Sciatic nerve (tissue), 2 donors: ENCODE data around the gene PAQR5. TPM values are rescaled to one million over a fixed set of nuclear protein-coding genes. Genes with fewer than 3 reads are reported as not detected.
"Not testable (repeated sequence)": the region's sequence is repeated elsewhere in the genome, so short reads cannot be mapped to it uniquely, and the experiment has no call there.

ENCODE experiments used
- ATAC-seq: fragments of 200-7000 bp; cut with Tn5 transposase; one replicate; pipeline ENCODE4 v1.9.1; 2020; ENCODE audit warnings: mild to moderate bottlenecking, moderate library complexity
- DNase-seq: peaks from one replicate; pipeline ENCODE4 v3.0.0-alpha.2; 2020; ENCODE audit warnings: low spot score
- intact Hi-C: fragments of 100-400 bp; cut with DNase I; formaldehyde crosslinking; loops from one replicate; pipeline ENCODE4 v1.14.2; 2022
- total RNA-seq: library from RNA; stranded (reverse); fragmentation: NEBNext Ultra II Directional; extraction: Animal tissue kit (Norgen Biotek cat#: 25700); gene quantifications from one replicate; pipeline ENCODE4 v1.2.1, GENCODE V29; 2021
- donor health status: DM: no; HTN: no; CAD: no.
- donor health status: DM: no; HTN: no; CAD: no.

PAQR5 gene
- total RNA-seq, 1 donor from 2014 or later, result 6.5 TPM

DNA sequence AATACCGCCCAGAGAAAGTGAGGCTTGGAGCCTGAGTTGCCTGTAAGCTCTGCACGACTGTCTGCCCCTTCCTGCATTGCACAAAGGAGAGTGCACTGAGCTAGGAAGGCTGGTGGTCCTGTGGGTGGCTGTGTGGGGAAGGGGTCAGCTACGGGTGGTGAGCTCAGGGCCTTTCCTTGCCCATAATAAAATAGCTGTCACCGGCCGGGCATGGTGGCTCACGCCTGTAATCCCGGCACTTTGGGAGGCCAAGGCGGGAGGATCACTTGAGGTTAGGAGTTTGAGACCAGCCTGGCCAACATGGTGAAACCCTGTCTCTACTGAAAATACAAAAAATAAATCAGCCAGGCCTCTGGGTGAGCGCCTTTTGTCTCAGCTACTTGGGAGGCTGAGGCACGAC is 7.1 kb upstream of the PAQR5 start:
- intact Hi-C loops, ATAC-seq: not testable (repeated sequence)
- peak; percentile 49 for DNase-seq

DNA sequence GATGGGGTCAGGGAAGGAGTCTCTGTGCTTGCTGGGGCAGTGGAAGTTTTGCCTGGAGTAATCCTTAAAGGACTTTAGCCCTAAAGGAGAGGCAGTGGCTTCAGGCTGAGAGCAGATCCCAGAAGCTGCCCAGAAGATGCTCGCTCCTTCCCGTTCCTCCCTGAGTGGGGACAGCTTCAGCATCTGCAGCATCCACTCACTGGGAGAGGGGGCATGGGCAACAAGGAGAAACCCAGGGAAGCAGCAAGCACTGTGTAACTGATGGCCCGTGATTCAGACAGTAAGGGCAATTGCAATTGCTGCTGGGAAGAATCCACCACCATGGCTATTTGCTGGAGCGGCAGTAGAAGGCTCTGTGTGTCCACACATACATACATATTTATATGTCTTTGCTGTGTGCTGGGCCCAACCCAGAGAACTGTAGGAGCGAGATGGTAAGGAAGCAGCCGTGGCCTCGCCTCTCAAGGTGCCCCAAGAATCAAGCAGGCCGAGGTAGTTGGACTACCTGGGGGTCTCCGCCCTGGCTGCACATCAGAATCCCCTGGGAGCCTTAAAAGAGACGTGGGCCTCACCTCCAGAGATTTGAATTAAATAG is 5.8 kb upstream of the PAQR5 start:
- DNase-seq (peak; percentile 26), ATAC-seq (no peak)
- intact Hi-C loops, result no loop called here

DNA sequence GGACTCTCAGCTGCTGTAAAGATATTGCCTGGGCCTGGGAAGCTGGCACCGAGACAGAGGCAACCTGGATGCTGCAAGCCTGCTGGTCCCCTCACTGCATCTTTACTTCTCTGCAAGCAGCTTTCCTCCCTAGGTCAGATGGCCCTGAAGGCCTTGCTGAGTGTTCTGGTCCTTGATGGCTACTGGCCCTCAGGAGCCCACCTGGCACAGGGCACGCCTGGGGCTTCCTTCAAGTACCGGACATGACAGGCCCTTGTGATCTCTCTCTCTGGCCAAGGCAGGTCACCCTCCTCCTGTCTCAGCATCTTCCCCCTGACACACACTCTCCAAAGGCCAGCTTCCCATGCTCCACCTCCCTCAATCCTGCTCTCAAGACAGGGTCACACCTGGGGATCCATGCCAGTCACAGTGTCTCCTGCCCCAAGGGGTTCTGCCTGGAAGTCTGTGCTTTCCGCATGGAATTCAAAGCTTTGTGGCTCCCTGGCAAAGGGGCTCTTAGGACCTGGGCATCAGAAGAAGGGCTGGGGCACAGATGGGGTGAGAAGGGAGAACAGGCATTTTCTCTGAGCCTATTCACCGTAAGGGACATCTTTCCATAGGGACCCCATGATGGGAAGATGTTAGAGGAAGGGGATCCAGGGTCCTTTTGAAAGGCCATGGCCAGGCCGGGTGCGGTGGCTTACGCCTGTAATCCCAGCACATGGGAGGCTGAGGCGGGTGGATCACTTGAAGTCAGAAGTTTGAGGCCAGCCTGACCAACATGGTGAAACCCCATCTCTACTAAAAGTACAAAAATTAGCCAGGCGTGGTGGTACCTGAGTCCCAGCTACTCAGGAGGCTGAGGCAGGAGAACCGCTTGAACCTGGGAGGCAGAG is 4.7 kb upstream of the PAQR5 start:
- intact Hi-C loops, result no loop called here
- DNase-seq (peak; percentile 38), ATAC-seq (no peak)

DNA sequence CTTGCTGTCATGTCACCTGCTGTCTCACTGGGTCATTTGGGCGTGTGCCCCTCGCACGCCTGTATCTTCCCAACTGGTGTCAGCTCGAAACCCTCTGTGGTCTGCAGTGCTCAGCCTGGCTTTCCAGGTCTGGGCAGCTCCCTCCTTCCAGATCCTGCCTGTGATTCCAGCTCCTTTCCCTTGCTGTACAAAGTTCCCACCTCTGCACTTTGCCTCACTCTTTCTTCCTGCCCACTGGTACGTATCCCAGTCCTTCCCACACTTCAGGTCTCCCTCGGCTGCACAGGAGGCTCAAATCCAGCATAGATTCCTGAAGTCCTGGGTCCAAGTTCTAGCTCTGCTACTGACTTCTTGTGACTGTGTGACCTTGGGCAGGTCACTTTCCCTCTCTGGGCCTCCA is 2.1 kb upstream of the PAQR5 start:
- DNase-seq (no peak), ATAC-seq (no peak)
- intact Hi-C loops, result no loop called here

DNA sequence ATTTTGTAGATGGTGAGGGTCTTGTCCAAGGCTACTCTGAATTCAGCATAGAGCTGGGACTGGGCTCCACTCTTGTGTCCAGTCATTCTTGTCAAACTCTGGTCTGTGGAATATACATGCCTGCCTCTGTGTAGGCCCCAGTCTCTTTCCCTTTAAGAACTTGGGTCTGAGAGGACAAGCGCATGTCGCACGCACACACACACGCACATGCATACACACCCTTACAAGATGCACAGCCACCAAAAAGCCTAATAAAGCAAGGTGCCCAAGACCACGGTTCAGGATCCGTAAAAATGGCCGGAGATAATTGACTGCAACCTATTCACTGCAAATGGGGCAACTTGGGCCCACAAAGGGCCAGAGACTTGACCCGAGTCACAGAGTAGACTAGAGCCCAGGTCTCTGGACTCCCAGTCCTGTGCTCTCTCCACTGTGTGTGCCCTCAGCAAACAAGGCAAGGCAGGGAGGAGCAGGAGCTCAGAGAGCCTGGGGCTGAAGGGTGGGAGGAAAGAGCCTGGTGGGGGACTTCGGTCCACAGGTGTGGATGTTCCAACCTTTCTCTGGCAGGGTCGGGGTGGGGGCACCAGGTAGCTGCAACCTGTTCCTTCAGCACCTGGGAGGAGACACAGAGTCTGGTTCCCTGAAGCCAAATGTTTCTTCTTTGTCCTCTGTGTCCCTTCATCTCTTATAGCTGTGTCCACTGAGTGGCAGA is 914 bp upstream of the PAQR5 start:
- intact Hi-C loops, result no loop called here
- no peak for ATAC-seq
- no peak for DNase-seq

DNA sequence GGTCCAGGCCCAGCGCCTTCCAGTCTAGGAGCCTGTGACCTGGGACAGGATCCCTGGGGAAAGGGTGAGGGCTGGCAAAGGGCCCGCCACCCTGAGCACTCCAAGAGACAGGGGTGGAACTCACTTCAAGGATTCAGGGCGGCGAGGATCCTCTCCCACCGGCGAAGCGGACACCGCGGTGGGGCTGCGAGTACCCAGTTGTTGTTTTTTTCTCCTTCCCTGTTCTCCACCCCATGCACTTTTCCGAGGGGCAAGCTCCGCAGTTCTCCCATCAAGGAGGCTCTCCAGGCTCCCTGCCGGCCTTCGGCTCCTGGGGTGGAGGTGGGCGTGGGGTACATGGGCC is 387 bp upstream of the PAQR5 start:
- intact Hi-C loops, result no loop called here
- ATAC-seq (peak; percentile 9), DNase-seq (no peak)

DNA sequence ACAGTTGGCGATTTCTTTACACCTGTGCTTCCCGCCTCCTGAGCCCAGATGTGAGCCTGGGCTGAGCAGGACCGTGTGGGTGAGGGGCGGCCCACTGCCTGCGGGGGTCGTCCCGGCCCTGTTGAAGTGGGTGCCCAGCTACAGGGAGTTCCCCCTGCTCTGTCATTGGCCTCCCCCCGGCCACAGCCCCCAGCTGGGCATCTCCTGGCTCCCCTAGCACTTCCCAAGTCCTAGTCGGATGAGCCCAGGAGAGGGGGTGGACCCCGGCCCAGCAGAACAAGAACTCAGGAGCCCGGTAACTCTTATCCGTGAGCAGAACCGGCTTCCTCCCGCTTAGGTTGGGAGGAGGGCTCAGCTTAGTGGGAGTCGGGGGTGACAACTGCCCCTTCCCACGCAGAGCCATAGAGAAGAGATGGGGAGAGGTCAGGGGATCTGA is 757 bp downstream of the PAQR5 start:
- DNase-seq (no peak), ATAC-seq (no peak)
- intact Hi-C loops, result no loop called here

DNA sequence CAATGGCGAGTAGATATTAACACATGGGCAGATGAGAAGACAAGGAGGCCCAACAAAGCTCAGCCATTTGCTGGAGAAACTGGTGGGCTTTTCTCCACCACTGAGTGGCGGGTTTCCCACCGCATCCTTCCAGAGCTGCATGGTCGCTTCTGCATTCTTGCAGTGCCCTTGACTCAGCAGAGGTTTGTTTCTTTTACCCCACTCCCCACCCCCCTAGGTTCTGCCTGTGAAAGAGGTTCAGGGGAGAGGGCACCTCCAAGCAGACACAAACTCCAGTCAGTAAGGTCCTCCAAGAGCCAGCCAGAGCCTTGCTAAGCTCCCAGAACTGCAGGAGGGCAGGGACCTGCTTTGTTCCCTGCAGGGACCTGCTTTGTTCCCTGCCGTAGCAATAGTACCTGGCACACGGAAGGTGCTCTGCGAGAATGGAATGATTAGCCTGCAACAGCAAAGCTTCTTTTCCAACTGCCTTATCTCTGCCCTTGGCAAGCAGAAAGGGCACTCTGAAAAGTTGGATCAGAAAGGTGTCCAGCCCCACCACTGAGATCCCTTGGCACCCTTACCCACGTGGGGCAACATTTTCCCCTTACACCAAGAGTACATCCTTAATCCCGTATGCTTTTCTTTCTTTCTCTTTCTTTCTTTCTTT is 1.4 kb downstream of the PAQR5 start:
- ATAC-seq (no peak), DNase-seq (no peak)
- intact Hi-C loops, result no loop called here

DNA sequence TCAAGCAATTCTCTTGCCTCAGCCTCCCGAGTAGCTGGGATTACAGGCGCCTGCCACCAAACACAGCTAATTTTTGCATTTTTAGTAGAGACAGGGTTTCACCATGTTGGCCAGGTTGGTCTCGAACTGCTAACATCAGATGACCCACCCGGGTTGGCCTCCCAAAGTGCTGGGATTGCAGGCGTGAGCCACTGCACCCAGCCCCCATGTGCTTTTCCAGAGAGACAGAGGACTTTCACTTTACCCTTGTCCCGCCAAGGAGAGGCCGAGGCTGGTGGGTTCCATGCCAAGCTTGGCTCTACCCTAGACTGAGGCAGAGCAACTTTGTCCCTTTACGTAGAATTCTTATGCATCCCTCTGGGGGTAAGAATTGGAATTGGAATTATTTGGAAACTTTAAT is 2.4 kb downstream of the PAQR5 start:
- DNase-seq, intact Hi-C loops: not testable (repeated sequence)

DNA sequence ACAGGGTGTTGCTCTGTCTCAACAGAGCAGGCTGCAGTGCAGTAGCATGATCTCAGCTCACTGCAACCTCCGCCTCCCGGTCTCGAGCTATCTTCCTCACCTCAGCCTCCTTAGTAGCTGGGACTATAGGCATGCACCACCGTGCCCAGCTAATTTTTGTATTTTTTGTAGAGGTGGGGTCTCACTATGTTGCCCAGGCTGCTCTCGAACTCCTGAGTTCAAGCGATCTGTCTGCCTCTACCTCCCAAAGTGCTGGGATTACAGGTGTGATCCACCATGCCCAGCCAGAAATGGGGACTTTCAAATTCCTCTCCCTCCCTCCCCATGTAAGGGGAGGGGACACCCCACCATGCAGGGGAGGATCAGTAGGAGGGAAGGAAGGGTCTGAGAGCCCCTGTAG is 3.4 kb downstream of the PAQR5 start:
- ATAC-seq, intact Hi-C loops, DNase-seq: not testable (repeated sequence)

More for the DNA sequence above, 2.4 kb downstream of the PAQR5 start:
- ATAC-seq, result not testable (repeated sequence)

DNA sequence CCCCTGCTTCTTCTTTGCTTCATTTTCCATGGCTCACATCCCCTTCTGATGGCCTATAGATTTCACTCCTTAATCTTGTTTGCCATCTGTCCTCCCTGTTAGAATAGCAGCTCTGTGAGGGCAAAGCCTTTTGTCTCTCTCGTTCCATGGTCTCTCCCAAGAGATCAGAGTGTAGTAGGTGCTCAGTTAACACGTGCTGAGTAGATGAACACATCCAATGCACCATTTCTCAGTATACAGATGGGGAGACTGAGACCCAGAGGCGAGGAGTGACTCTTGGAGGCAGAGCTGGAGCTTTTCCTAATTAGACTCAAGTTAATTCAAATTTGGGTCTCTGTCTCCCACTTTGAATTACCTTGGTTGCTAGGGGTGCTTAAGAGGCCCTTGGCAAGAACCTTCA is 4.2 kb downstream of the PAQR5 start:
- ATAC-seq (no peak), DNase-seq (no peak)
- intact Hi-C loops, result no loop called here

DNA sequence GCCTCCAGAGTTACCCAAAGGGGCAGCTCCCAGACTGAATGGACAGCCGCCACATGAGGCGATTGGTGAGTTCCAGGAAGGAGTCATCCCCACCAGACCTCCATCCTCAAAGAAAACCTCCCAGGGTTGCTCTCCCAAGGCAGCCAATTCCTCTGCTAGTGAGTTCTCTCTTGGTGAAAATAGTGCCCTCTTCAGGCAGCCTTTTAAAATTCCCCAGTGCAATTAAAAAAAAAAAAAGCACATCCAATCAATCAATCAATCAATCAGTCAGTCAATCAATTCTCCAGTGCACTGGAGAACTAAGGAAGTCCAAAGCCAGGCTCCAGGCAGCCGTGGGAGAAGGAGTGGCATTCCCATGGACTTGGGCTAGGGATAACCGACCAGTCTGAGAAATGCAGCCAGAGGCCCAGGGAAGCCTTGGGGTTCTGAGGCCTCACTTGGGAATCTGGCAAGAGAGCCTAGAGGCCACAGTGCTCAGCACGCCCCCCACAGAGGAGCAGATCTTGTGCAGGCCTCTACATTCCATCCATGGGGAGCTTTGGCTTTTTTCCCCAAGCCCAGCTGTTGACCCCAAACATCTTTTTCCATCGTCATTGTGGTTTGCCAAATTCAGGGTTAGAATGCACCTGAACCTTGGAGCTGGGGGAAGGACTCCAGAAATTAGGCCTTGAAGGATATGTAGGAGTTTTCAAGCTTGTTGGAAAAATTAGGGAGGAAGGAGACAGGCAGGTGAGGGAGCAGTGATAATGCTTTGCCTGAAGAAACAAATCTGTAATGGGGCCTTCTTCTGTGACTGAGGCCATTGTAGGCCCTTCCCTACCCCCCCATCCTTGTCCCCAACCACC is 4.8 kb downstream of the PAQR5 start:
- intact Hi-C loops, result no loop called here
- DNase-seq (no peak), ATAC-seq (no peak)

DNA sequence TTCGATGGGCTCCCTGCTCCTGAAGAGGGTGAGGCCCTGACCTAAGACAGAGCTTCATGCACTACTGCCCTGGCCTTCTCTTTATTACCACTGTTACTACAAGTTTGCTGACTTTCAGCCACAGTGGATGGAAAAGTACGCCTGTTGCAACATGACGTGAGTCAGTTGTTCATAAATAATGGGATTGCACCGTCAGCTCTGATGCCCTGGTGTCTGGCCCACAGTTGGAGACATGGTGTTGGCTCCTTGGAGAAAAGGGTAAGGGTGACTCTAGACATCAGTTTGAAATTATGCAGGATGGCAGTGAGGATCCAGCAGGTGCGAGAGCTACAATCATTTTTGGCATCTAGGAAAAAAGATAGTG is 5.5 kb downstream of the PAQR5 start:
- ATAC-seq, result peak; percentile 25
- intact Hi-C loops, result no loop called here
- no peak for DNase-seq

DNA sequence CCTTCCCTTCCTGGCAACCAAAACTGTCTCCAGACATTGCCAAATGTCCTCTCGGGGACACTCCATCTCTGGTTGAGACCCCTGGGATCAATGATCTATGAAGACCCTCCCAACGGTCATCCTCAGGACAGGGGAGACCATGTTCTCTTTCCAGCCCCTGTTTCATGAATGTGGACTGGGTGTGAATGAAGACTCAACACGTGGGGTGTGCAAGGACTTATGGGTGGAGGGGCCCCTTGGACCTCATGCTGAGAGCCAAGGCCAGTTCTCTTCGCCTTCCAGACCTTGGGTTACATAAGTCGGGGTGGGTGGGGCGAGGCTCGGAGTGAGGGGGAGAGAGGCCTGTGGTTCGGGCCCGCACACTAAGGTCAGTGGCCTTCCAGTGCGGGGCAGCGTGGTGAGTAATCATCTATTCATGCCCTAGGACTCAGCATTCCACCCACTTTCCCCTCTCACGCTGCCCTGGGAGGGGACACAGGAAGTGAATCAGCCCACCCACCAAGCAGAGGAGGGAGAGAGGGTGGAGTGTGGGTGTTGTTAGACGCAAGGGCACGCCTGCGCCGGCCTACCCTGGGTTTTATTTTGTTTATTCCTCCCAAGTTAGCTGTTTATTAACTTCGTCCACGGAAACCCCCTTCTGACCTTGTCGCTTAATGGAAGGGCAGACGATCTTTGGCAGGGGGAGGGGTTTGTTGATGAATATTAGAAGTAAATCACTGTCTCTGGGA is 6.7 kb downstream of the PAQR5 start:
- DNase-seq (no peak), ATAC-seq (peak; percentile 81)
- intact Hi-C loops, result no loop called here

DNA sequence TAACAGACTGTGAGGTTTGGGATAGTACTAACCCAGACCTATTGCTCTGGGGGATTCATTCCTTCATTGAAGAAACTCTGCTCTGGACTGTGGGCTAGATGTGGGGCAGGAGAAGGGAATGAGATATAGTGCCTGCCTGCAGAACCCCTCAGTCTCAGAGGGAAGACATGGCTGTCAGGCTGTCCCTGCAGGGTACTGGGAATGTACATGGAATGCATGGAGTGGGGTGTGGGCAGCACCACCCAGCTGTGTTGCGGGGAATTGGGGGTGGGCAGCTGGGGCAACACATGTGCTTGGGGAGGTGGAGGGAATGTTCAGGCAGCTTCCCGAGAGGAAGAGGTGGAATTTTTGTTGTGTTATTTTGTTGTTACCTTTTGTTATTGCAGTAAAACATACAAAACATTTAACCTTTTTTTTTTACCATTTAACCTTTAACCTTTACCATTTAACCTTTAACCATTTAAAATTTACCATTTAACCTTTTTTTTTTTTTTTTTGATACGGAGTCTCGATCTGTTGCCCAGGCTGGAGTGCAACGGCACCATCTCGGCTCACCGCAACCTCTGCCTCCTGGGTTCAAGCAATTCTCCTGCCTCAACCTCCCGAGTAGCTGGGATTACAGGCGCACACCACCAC is 7.3 kb downstream of the PAQR5 start:
- DNase-seq (no peak), ATAC-seq (no peak)
- intact Hi-C loops, result no loop called here

DNA sequence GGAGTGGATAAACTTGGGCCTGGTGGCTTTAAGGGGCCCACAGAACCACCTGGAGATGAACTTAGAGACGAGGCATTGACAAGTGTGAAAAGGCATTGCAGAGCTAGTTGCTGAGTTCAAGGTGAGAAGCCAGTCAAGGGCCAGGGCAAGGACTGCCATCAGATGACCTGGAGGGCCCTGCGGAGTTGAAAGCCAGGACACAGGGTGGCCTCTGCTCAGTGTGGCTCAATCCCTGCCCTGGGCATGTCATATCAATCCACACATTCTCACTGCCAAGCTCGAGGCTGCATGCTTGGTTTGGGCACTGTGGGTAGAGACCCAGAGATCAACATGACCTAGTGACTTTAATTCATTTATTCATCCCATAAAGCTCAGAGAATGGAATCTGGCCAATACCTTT is 9.2 kb downstream of the PAQR5 start:
- ATAC-seq, result no peak
- intact Hi-C loops, result no loop called here
- DNase-seq, result no peak

DNA sequence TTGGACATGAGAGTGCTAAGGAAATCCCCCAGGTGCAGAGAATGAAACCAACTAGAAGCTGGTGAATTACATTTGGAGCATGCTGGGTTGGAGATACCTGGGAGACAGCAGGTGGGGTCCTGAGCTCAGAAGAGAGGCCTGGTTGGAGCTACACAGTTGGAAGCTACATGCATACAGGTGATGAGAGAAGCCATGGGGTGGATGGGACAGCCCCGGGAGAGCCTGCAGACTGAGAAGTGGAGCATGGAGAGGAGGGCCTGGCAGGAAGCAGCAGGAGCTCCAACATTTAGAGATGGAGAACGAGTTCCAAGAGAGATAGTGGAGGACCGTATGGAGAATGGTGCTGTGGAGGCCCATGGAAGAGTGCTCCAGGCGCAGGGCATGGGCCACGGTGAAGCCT is 10.2 kb downstream of the PAQR5 start:
- ATAC-seq, result no peak

DNA sequence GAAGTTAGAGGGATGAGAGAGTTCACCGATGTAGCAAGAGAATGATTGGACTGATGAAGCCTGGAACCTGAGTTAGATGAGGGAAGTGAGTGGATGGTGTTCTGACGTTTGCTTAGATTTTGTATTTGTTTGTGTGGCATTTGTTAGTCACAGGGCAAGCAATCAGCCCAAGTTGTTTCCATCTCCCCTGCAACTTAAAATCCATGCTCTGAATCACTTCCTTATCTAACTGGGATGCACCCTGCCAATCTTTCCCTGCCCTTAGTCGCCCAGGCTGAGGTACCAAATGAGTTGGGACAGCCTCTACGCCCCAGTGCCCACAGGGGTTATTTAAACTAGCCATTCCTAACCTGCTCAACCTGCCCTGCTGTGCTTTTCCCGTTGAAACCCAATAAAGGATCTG is 12.6 kb downstream of the PAQR5 start:
- DNase-seq (no peak), ATAC-seq (no peak)
- intact Hi-C loops, result no loop called here

More for the DNA sequence above, 10.2 kb downstream of the PAQR5 start:
- no peak for DNase-seq
- intact Hi-C loops, result no loop called here
